ENCODE data around the gene HBS1L.

DNA sequence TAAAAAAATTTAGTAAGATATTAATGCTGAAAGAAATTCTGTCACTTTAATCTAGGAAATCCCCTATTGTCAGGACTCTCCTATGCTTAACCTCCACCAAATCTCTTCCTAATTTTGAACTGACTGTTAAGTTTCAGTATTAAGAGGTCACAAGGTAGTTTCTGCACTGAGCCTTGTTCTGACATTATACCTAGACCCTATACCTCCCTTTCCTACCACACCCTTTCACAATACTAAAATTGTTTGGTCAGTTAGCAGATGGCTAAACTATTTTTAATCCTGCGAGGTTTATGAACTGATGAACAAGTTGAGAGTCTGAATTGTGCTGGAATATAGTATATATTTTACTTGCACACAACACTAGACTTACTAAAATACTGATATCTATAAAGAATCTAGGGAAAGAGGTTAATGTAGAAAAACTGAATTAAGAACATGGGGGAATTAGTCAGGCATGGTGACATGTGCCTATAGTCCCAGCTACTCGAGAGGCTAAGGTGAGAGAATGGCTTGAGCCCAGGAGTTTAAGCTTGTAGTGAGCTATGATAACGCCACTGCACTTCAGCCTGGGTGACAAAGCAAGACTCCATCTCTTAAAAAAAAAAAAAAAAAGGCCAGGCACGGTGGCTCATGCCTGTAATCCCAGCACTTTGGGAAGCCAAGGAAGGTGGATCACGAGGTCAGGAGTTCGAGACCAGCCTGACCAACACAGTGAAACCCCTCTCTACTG lies 51.5 kb downstream of the HBS1L start:
- TF ChIP-seq POLR2A (IDR thresholded peaks at IDR 0.05; ENCODE audit: low read length): no peak
- no peak for TF ChIP-seq GATA1 (IDR thresholded peaks at IDR 0.05; ENCODE audit: low read depth, low read length)
